Activated CD8-positive, alpha-beta memory T cell treated with anti-CD3 and anti-CD28 coated beads for 24 hours (primary cell): ENCODE results near the gene MCC.

Experiments used
- DNase-seq: peaks from one replicate; pipeline ENCODE4 v3.0.0-alpha.2; 2020

The MCC gene

DNA sequence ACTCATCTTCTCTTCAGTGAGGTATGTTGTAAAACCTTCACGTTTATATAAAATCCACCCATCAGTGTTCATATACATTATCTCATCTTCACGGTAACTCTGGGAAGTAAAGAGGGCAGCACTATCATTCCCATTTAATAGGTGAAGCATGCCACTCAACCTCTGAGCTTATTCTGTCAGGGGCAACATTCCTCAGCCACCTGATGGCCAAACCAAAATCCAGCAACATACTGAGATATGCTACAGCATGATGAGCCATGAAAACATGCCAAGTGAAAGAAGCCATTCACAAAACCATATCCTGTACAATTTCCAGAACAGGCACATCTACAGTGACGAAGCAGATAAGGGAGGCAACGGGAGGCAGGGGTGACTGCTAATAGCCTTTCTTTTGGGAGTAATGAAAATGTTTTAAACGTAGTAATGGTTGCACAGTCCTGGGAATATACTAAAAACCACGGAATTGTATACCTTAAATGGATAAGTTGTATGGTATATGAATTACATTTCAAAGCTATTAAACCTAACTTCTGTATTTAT is 220.8 kb downstream of the MCC start:
- no peak for DNase-seq

- no peak for DNase-seq
Observed at GRCh38 chr5:113266913-113267227, 221.4 kb downstream of the MCC start.

DNA sequence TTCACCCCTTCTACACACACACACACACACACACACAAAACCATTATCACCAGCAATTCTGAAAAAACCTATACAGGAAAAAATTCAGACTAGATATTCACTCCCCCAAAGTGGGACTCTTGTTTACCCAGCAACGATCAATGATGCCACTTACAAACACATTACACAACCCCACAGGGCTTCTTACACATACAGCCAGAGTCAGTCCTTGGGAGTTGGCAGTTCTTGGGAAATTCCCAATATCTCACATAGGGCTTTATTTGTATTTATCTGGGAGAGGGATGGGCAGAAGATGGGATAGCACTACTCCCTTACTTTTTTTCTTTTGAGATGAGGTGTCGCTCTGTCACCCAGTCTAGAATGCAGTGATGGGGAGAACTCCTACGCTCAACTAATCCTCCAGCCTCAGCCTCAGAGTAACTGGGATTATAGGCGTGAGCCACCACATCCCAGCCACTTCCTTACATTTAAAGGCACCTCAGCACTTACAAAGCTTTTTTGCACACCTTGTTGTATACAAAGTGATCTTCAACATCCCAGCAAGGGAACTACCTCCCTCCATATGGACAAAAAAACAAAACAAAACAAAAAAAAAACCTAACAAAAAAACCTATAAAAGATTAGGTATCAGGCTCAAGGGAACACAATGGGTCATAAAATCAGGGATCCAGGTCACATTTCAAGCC is 221.9 kb downstream of the MCC start:
- no peak for DNase-seq

DNA sequence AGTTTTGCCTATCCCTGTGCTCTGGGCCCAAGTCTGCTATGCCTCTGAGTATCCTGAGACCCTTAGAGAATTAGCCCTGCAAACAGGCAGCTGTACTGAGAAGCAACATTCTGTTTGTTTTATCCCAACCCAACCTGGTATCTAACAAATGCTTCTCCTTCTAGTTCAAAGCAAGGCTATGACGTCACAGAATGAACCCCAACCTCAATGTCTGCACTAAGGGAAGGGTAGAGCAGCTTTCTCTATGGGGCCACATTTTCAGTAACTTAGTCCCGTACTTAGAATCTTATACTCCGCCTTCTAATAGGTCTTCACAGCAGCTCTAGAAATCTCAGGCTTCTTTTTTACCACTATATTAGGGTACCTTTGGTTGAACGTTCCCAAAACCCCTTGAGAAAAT is 223.1 kb downstream of the MCC start:
- no peak for DNase-seq

DNA sequence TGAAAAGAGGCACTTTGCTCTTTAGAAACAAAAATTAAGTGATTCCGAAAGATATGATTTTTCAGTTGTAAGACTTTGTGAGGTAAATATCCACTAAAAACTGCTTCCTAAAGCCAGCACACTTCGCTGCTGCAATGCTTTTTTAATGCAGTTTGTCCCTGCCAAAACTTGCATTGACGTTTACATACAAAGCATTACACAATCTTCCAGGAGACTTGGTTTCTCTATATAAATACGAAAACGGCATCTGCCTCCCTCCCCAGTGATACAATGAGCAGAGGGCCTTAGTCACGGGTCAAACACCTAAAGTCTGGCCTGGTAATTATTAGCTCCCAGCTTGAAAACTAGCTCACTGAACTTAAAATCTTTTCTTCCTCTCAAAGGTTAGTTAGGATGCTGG is 224.2 kb downstream of the MCC start:
- no peak for DNase-seq

DNA sequence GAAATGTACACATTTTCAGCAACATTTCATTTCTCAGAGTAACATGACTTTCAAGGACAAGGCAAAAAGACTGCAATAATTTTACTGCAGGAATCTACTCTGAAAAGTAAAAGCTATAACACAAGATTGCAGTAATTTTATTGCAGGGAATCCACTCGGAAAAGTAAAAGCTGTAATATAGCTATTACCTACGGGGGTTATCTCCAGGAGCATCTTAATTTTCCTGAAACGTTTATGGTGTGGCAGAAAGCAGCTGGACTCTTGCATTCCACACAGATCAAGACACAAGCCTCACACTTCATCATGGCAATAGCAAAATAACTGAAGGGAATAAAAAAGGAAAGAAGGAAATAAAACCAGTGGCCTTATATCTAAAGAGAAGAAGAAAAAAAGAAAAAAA is 224.7 kb downstream of the MCC start:
- no peak for DNase-seq

DNA sequence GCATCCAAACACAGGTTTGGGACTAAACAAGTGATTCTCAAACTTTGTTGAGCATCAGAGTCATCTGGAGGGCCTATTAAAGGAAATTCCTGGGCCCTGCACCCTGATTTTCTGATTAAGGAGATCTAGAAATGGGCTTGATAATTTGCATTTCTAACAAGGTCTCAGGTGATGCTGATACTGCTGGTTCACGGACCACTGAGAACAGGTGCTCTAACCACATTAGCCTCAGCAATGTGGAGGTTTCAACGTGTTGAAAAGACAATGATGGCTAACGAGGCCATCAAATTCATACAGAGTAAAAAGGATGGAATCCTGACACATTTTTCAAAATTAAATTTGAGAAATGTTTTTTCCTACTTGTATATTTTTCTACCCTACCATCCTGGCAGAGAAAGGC is 225.6 kb downstream of the MCC start:
- no peak for DNase-seq

- no peak for DNase-seq
Observed at GRCh38 chr5:113259034-113259433, 229.2 kb downstream of the MCC start.

DNA sequence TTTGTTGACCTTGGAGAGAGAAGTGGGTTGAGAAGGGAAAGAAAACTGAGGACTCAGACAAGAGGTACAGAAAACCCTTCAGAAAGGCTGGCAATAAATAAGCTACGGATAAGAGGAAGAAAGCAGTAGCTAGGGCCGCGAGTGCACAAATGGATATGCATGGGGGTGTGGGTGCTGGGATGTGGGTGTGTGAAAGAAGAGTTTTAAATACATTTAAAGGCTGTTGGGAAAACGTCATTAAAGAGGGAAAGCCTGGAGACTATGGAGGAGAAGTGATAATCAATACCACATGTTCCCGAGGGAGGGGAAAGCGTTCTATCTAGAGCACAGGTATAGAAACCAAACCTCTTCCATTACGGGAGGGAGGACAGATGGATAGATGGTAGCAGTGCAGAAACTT is 230.7 kb downstream of the MCC start:
- no peak for DNase-seq

DNA sequence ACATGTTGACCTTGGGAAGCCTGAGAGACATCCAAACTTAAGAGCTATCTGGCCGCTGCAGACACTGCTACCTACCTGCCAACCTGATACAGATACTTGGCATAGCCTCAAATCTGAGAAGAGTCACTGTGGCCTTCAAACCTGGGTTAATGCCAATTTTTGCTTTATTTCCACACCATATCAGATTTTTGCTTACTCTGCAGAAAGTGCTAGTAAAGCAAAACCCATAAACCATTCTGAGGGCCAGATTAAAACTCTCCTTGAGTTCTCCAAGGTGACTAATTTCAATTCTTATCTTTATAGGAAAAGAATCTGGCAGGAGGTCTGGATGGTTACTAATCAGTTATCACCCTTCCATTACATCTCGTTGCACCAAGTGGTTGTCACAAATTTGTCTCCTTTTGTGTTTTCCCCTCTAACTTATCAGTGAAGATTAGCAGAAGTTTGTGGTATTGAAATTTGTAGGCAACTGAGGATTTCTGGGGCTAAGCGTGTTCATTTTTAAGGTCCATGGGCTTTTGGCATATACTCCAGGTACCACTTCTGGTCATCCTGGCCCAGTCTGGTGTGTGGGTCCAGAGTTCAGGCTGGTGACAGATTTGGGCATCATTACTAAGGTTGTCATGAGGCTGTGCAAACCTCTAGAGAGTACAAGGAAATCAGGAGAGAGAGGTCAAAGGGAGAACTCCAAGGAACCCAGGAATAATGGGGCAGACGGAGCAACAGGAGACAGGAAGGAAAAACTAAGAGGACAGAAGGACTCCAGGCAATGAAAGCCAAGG is 231.4 kb downstream of the MCC start:
- DNase-seq = no peak

DNA sequence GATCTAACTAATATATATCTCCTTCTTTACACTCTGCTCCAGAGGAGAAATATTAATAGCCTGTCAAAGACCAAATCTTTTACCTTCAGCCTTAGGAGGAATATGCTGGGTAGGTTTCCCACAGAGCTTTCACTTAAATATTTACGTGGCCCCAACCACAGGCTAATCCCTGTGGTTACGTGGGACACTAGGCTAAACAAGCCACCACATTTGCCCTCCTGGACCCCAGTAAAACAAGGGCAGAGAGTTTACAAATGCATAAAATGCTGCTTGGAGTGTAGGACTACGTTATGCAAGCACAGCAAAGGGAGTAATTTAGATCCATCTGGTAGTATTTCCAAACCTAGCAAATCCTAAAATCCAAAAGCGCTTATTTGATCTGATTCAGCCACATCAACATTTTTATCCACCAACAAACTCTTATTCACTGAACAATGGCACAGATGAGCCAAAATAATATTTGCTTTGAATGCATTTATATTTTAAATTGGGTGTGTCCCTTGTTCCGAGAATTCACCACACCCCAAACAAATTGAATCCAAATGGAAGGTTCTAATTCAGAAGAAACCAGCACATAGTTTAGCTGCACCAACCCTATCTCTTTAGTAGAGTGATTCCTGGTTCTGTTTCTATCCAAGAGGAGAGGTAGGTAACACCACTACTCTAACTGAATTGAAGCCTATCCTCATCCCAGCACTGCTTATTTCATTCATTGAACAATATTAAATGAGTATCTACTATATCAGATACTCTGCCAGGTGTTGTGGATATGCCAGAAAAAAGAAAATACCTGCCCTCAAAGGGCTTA is 232.5 kb downstream of the MCC start:
- DNase-seq = no peak

DNA sequence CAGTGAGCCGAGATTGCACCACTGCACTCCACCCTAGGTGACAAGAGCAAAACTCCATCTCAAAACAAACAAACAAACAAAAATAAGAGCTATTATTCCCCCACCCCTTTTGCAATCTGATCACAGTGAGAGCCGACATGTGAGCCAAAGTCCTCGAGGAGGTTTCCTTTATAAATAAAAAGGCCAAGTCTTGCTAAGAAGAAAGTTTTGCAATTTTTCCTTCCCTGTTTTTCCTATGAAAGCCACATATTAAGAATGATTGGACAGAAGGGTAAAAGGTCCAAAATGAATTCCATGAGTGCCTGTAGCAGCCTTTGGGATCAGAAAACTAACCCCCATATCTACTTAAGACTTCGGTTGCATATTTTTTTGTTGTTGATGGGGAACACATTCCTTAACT is 233.1 kb downstream of the MCC start:
- no peak for DNase-seq

DNA sequence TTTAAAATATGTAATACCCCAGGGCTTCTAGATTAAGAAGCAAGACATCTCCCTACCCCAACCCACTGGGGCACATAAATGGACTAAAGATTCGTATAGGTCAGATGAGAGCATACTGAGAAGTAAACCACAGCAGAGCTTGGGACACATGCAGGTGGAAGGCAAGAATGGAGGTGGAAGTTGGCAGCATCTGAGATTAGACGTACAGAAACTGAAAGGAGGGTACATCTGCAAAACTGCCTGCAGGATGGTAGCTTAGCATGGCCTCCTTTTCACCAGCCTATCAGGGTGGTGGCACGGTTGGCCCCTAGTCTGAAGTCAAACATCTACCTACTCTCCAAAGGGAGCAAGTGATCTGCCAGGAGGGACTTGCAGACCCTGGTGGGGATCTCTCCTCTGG is 235.2 kb downstream of the MCC start:
- no peak for DNase-seq

GRCh38 chr5:113252066-113252465 is 236.2 kb downstream of the MCC start:
- no peak for DNase-seq

GRCh38 chr5:113250341-113250953 is 237.8 kb downstream of the MCC start:
- no peak for DNase-seq

DNA sequence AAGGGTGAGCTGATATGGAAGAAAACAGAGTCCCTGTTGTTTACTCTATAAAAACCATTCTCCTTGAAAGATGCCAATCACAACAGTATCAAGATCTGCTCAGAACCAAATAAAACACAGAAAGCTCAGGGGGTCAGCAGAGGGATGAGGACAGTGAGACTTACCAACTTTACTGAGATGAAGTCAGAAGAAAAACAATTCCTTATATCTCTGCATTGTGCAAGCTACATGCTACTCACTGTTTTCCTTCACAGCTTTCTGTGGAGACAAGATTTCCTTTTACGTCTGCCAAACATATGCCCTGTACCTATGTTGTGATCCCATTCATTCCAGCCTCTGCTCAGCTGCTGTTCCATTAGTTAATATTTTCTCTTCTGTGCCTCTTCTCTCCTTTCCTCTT is 239.0 kb downstream of the MCC start:
- DNase-seq = no peak

GRCh38 chr5:113246361-113246870 is 241.8 kb downstream of the MCC start:
- no peak for DNase-seq

GRCh38 chr5:113245427-113246225 is 242.6 kb downstream of the MCC start:
- no peak for DNase-seq

- DNase-seq = no peak
Observed at GRCh38 chr5:113244966-113245365, 243.3 kb downstream of the MCC start.

DNA sequence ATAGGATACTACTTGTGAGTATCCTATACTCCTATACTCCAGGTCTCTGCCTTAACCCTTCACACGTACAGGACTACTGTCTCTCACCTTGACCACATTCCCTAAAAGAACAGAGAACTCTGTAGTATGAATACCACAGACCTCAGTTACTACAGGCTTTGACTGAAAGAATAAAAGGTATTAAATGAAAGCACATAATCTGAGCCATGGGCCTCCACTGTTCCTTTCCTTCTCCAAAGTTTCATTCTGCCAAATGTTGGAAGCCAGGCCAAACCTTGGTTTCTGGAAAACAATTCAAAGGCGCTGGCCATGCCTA is 244.9 kb downstream of the MCC start:
- DNase-seq = no peak

DNA sequence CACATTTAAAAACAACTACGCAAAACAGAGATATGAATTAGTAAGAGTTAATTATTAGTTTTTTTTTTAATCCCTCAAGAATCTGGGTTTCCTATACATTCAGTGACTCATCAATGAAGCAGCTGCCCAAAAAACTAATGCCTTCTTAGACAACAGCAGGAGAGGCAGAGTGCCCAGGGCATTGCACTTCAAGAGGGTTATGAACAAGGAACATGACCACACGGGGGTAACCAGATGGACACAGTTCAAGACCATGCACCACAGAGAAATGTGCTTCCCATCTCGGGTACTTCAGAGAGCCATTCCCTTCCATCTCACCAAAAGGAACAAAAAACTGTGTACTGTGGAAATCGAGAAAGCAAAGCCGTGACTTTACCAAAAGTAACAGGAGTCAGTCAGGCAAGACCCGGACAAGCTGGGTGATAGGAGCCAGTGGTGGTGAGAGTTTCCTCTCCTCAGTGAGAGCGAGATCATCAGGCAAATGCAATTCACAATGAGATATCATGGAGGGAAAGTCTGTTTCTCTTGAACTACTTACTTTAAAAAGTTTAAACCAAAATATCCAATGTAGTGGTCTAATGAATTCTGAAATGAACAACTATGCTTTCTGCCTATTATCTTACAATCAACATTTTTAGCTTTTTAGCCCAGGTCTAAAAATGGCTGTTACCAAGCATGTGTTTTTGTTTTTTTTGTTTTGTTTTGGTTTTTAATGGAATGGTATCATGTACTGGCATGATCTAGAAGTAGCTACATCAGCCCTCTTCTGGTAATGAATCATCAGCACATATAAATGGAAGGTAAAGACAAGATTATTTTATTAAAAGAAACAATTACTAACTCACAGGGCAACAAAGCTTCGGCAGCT is 245.5 kb downstream of the MCC start:
- DNase-seq = no peak
